Neuronal stem cell (in vitro differentiated cells): Measurements from ENCODE around the gene SERPINA1.

Experiments
- DNase-seq: peaks from one replicate; pipeline ENCODE4 v3.0.0-alpha.2; 2013; ENCODE audit warnings: low spot score
- H2AFZ ChIP-seq: one replicate; pipeline ENCODE4 v1.6.1; 2013; ENCODE audit warnings: mild to moderate bottlenecking, low read length, inconsistent platforms
- H2AK5ac ChIP-seq: 2 replicates; pipeline ENCODE4 v1.6.1; 2013; ENCODE audit warnings: low read depth, mild to moderate bottlenecking, inconsistent platforms, low read length, moderate library complexity, mixed read lengths
- H2BK120ac ChIP-seq: 2 replicates; pipeline ENCODE4 v1.6.1; 2013; ENCODE audit warnings: low read depth, mild to moderate bottlenecking, inconsistent platforms, low read length, moderate library complexity, mixed read lengths
- H2BK12ac ChIP-seq: one replicate; pipeline ENCODE4 v1.6.1; 2013; ENCODE audit warnings: low read length, inconsistent platforms
- H2BK15ac ChIP-seq: 2 replicates; pipeline ENCODE4 v1.6.1; 2013; ENCODE audit warnings: mild to moderate bottlenecking, low read length, inconsistent platforms, mixed read lengths
- H2BK5ac ChIP-seq: one replicate; pipeline ENCODE4 v1.6.1; 2013; ENCODE audit warnings: inconsistent platforms, mild to moderate bottlenecking, low read length, moderate library complexity
- H3K14ac ChIP-seq: one replicate; pipeline ENCODE4 v1.6.1; 2013; ENCODE audit warnings: low read length, inconsistent platforms
- H3K18ac ChIP-seq: 2 replicates; pipeline ENCODE4 v1.6.1; 2013; ENCODE audit warnings: low read length, inconsistent platforms
- H3K23ac ChIP-seq: 2 replicates; pipeline ENCODE4 v1.6.1; 2013; ENCODE audit warnings: low read depth, mild to moderate bottlenecking, mixed read lengths, low read length, inconsistent platforms; ENCODE audit not compliant: poor library complexity
- H3K27ac ChIP-seq: replicated peaks from 3 replicates; pipeline ENCODE4 v1.5.1; 2013; ENCODE audit warnings: low read length, inconsistent platforms
- H3K27me3 ChIP-seq, 3 experiments: 2 replicates each; pipeline ENCODE4 v1.6.1; 2013; ENCODE audit warnings: low read length in 3 of 3, mild to moderate bottlenecking in 2 of 3, inconsistent platforms in 1 of 3, low read depth in 1 of 3, mixed read lengths in 1 of 3, moderate library complexity in 1 of 3; ENCODE audit not compliant: control insufficient read depth in 3 of 3, insufficient read depth in 3 of 3
- H3K36me3 ChIP-seq, 2 donors: replicated peaks in 1 of 2; 2 replicates each; pipeline ENCODE4 v1.6.1; 2013; ENCODE audit warnings: low read length in 2 of 2; ENCODE audit not compliant: control insufficient read depth in 2 of 2, insufficient read depth in 2 of 2
- H3K4ac ChIP-seq: 2 replicates; pipeline ENCODE4 v1.6.1; 2013; ENCODE audit warnings: inconsistent platforms, mild to moderate bottlenecking, low read length, moderate library complexity
- H3K4me1 ChIP-seq, 2 donors: 1 replicate in 1 of 2; 2 replicates in 1 of 2; pipeline ENCODE4 v1.6.1; 2013; ENCODE audit warnings: low read length in 2 of 2, low read depth in 1 of 2; ENCODE audit not compliant: control insufficient read depth in 2 of 2, insufficient read depth in 1 of 2
- H3K4me2 ChIP-seq: one replicate; pipeline ENCODE4 v1.6.1; 2013; ENCODE audit warnings: mild to moderate bottlenecking, low read length, inconsistent platforms; ENCODE audit not compliant: insufficient read depth, poor library complexity, severe bottlenecking
- H3K4me3 ChIP-seq, 2 donors: 2 replicates each; pipeline ENCODE4 v1.5.1; 2013; ENCODE audit warnings: low read length in 2 of 2, mild to moderate bottlenecking in 2 of 2, inconsistent platforms in 1 of 2, moderate library complexity in 1 of 2
- H3K79me1 ChIP-seq: one replicate; pipeline ENCODE4 v1.6.1; 2013; ENCODE audit warnings: low read depth, mild to moderate bottlenecking, inconsistent platforms, low read length, moderate library complexity
- H3K9ac ChIP-seq: one replicate; pipeline ENCODE4 v1.6.1; 2013; ENCODE audit warnings: mild to moderate bottlenecking, low read depth, low read length, inconsistent platforms; ENCODE audit not compliant: poor library complexity
- H3K9me3 ChIP-seq, 2 donors: replicated peaks in 1 of 2; 2 replicates each; pipeline versions ENCODE3 to v1.6.1; 2013; ENCODE audit warnings: low read length in 2 of 2, mild to moderate bottlenecking in 2 of 2, inconsistent platforms in 1 of 2, low read depth in 1 of 2, mixed read lengths in 1 of 2, moderate library complexity in 1 of 2; ENCODE audit not compliant: control insufficient read depth in 2 of 2, insufficient read depth in 1 of 2
- H4K8ac ChIP-seq: one replicate; pipeline ENCODE4 v1.6.1; 2013; ENCODE audit warnings: low read depth, mild to moderate bottlenecking, inconsistent platforms, low read length, moderate library complexity
- H4K91ac ChIP-seq: one replicate; pipeline ENCODE4 v1.6.1; 2013; ENCODE audit warnings: low read length, low read depth, mild to moderate bottlenecking, inconsistent platforms; ENCODE audit not compliant: poor library complexity
- WGBS, 2 donors: extraction: QIAGEN DNeasy Blood & Tissue Kit; methylation state at CpG; one replicate each; pipeline ENCODE4 v1.1.7; 2013; ENCODE audit warnings: missing lambda C conversion rate in 2 of 2, mixed read lengths in 1 of 2; ENCODE audit not compliant: insufficient read length in 2 of 2, insufficient replicate concordance in 1 of 2; ENCODE audit errors: extremely low coverage in 2 of 2; 5-methylcytosine and 5-hydroxymethylcytosine counted together

The SERPINA1 gene

DNA sequence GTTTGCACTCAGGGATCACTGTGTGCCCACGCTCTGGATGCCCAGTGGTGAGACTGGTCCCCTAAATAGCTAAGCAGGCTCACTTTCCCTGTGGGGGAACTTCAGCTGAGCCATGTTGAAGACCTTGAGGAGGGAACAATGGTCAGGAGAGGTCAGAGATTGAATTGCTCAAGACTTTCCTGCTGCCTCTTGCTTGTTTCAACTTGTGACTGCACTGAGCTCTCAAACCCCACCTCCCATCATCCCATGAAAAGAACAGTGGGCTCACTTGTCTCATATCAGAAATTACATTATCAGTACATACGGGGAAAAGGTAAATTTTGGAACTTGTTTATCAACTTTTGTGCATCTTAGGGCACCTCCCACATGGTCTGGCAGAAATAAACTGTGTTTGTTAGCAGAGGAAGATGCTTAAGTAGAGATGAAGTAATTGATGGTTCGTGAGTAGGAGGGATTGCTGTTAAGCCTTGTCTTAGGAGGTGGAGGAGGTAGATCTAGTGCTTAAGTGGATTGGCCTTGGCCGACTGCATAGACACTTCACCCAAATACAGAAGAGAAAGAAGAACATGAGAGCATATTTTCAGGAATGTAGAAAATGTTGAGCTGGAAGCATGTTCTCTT is 15.0 kb upstream of the SERPINA1 start:
- Histone ChIP-seq H2BK15ac (no peak overlapping the region), H4K91ac (no peak overlapping the region), H3K4me2 (no peak overlapping the region)

DNA sequence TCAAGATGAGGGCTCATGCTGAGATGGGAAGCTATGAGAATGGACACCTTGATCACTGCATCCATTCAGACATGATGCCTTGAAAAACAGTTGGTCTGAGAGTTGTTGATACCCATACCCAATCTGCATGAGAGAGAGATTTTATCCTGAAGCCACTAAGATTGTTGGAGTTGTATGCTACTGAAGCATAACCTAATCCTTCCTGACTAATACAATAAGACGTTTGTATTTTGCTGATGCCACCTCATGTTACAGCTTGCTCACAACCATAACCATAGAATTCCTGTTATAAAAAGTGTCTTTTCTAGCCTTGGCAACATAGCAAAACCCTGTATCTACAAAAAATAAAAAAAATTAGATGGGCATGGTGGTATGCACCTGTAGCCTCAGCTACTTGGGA is 12.7 kb upstream of the SERPINA1 start:
- no CpG with 5 or more reads among the region's 1 CpG for WGBS, 2 donors
- Histone ChIP-seq H3K18ac (no peak overlapping the region), H3K23ac (no peak overlapping the region), H2AFZ (no peak overlapping the region), H4K8ac (no peak overlapping the region), H3K4me3 (no peak overlapping the region), H3K14ac (no peak overlapping the region), H2BK15ac (no peak overlapping the region), H4K91ac (no peak overlapping the region), H3K36me3 (no peaks in the 10 kb centered on the region), H3K4me1 (peaks cover 0 to 7% of the 10 kb centered on the region in 2 donors), H2AK5ac (no peak overlapping the region), H3K4me2 (no peak overlapping the region), H2BK120ac (no peak overlapping the region), H3K4ac (no peak overlapping the region), H3K9ac (no peak overlapping the region), H3K27ac (no peak overlapping the region), H2BK5ac (no peak overlapping the region), H3K79me1 (no peaks in the 10 kb centered on the region), H2BK12ac (no peak overlapping the region), H3K27me3 (no peaks in the 10 kb centered on the region), H3K9me3 (no peaks in the 10 kb centered on the region)
- DNase-seq, result no peak

More for the DNA sequence above, 15.0 kb upstream of the SERPINA1 start:
- H3K4ac ChIP-seq, result no peak overlapping the region
- H3K9ac ChIP-seq, result no peak overlapping the region
- H3K18ac ChIP-seq, result no peak overlapping the region
- H2AFZ ChIP-seq, result no peak overlapping the region
- no peak overlapping the region for H3K14ac ChIP-seq
- no peak overlapping the region for H2BK12ac ChIP-seq
- DNase-seq, result no peak
- H2BK5ac ChIP-seq, result no peak overlapping the region
- no peaks in the 10 kb centered on the region for H3K4me1 ChIP-seq
- no peak overlapping the region for H3K4me3 ChIP-seq
- H2BK120ac ChIP-seq, result no peak overlapping the region
- no peaks in the 10 kb centered on the region for H3K79me1 ChIP-seq
- no peak overlapping the region for H3K23ac ChIP-seq
- no peak overlapping the region for H4K8ac ChIP-seq
- H2AK5ac ChIP-seq, result no peak overlapping the region
- WGBS, 2 donors, result 100% methylated on average over 1 of the region's 4 CpGs; no CpG with 5 or more reads in 1 of the 2 donors
- H3K9me3 ChIP-seq, result no peaks in the 10 kb centered on the region
- H3K36me3 ChIP-seq, result no peaks in the 10 kb centered on the region
- H3K27ac ChIP-seq, result no peak overlapping the region
- H3K27me3 ChIP-seq, result no peaks in the 10 kb centered on the region

DNA sequence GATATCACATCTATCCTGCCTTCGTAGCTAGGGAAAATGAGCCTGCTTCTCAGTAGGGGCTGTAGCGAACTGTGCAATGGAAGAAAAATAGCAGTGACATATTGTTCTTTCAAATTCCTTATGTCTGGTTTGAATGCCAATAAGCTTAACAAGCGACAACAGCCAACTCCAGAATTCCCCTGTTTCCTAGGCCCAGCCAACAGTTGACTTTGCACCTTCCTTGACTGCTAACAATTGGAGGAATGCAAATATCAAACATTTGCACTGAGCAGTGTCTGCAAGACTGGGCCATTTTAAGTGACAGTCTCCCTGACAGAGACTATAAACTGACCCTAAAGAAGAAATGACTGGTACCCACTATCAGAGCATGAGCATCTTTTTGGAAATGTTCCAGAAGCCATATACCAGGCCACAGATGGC is 12.0 kb upstream of the SERPINA1 start:
- DNase-seq, result no peak
- H3K79me1 ChIP-seq, result no peaks in the 10 kb centered on the region
- no peak overlapping the region for H4K91ac ChIP-seq
- no peak overlapping the region for H3K14ac ChIP-seq
- no peaks in the 10 kb centered on the region for H3K36me3 ChIP-seq
- H2AK5ac ChIP-seq, result no peak overlapping the region
- no peak overlapping the region for H2BK5ac ChIP-seq
- H2BK15ac ChIP-seq, result no peak overlapping the region
- no peak overlapping the region for H3K4ac ChIP-seq
- no peaks in the 10 kb centered on the region for H3K9me3 ChIP-seq
- no peak overlapping the region for H2BK120ac ChIP-seq
- no peak overlapping the region for H3K23ac ChIP-seq
- no peak overlapping the region for H3K4me2 ChIP-seq
- no peak overlapping the region for H4K8ac ChIP-seq
- no peaks in the 10 kb centered on the region for H3K27me3 ChIP-seq
- peaks cover 0 to 7% of the 10 kb centered on the region in 2 donors for H3K4me1 ChIP-seq
- H3K9ac ChIP-seq, result no peak overlapping the region
- H3K27ac ChIP-seq, result no peak overlapping the region
- H2BK12ac ChIP-seq, result no peak overlapping the region
- no peak overlapping the region for H3K4me3 ChIP-seq
- no CpG with 5 or more reads among the region's 3 CpGs for WGBS, 2 donors
- no peak overlapping the region for H2AFZ ChIP-seq
- H3K18ac ChIP-seq, result no peak overlapping the region

DNA sequence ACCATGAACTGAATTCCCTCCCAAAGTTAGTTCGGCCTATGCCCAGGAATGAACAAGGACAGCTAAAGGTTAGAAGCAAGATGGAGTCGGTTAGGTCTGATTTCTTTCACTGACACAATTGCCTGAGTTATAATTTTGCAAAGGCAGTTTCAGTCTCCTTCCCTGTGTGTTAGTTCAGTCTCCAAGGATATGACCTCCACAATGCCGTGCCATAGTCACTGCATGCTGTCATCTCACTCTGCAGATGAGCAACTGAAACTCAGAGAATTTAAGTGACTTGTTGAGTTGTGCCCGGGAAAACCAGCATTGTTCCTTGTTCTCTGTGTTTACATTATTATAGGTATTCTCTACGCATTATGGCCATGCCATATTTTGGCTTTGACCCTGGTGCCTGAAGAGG is 10.1 kb upstream of the SERPINA1 start:
- no peak overlapping the region for H2BK120ac ChIP-seq
- H3K27ac ChIP-seq, result no peak overlapping the region
- no peak for DNase-seq
- H3K14ac ChIP-seq, result no peak overlapping the region
- no peak overlapping the region for H3K4me3 ChIP-seq
- no peaks in the 10 kb centered on the region for H3K27me3 ChIP-seq
- H3K9me3 ChIP-seq, result no peaks in the 10 kb centered on the region
- H3K18ac ChIP-seq, result no peak overlapping the region
- no peak overlapping the region for H3K9ac ChIP-seq
- WGBS, 2 donors, result no CpG with 5 or more reads among the region's 5 CpGs
- H4K91ac ChIP-seq, result no peak overlapping the region
- H2BK15ac ChIP-seq, result no peak overlapping the region
- no peaks in the 10 kb centered on the region for H3K79me1 ChIP-seq
- H2AFZ ChIP-seq, result no peak overlapping the region
- H2BK12ac ChIP-seq, result no peak overlapping the region
- H2AK5ac ChIP-seq, result no peak overlapping the region
- H4K8ac ChIP-seq, result no peak overlapping the region
- H3K23ac ChIP-seq, result no peak overlapping the region
- H3K4me2 ChIP-seq, result no peak overlapping the region
- no peak overlapping the region for H2BK5ac ChIP-seq
- H3K4ac ChIP-seq, result no peak overlapping the region
- peaks cover 0 to 7% of the 10 kb centered on the region in 2 donors for H3K4me1 ChIP-seq
- no peaks in the 10 kb centered on the region for H3K36me3 ChIP-seq
